NCI-H2171 (cell line): ENCODE measurements around the gene NDUFAF5.
"Not testable (repeated sequence)": the region's sequence is repeated elsewhere in the genome, so short reads cannot be mapped to it uniquely, and the experiment has no call there.

ENCODE experiments used
- DNase-seq: peaks from one replicate; lab custom pipeline; 2025; lab: John Stamatoyannopoulos, UW

The NDUFAF5 gene, protein sequence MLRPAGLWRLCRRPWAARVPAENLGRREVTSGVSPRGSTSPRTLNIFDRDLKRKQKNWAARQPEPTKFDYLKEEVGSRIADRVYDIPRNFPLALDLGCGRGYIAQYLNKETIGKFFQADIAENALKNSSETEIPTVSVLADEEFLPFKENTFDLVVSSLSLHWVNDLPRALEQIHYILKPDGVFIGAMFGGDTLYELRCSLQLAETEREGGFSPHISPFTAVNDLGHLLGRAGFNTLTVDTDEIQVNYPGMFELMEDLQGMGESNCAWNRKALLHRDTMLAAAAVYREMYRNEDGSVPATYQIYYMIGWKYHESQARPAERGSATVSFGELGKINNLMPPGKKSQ

DNA sequence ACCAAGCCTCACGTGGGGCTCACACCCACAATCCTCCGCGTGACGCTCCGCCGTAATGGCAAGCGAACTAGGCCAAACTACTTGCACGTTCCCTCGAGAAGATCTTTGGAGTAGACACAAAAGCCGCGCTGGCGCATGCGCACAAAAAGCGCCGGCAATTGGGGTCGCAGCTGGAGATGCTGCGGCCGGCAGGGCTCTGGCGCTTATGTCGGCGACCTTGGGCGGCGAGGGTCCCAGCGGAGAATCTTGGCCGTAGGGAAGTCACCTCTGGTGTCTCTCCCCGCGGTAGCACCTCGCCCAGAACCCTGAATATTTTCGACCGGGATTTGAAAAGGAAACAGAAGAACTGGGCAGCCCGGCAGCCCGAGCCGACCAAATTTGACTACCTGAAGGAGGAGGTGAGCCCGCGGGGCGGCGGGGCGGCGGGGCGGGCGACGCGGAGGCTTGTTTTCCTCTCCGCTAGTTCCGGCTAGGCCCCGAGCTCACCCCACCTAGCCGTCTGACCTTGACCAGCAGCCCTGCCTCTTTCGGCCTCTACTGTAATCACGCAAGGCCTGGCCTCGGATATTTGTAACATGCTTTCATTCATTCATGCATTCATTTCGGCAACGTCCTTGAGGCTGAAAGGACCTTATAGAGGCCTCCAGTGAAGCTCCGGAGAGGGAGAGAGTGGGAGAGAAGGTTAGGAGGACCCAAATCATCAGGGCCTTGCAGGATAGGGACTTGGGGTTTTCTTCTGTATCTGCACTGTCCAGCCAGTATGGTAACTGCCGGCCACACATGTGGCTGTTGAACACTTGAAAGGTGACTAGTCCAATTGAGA lies at the start of gene NDUFAF5, which contains the start of gene ESF1:
Gene NDUFAF5 (plus strand): TSS at position 136 of the 823 bp plus-strand sequence. CDS start 41 bp downstream, at position 177.
Gene ESF1 (minus strand): TSS at position 27 of the 823 bp plus-strand sequence. CDS start 1,779 bp downstream, outside the sequence.
- DNase-seq: peak; percentile 98

DNA sequence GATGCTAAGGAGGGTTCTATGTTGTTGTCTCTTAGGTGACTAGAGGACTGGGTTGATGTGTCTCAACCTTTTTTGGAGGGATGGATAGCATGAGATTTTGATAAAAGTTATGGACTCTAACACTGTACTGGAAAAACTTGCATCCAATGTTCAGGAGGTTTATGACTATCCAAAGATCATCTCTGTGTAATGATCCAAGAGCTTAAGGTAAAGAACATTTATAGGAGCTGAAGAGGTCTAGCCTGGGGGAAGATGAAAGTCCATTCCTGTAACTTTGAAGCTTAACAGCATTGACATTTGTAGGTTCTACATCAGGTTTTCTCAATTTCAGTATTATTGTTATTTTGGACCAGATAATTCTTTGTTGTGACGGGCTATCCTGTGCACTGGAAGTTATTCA lies 49.0 kb upstream of the NDUFAF5 start:
- no peak for DNase-seq

DNA sequence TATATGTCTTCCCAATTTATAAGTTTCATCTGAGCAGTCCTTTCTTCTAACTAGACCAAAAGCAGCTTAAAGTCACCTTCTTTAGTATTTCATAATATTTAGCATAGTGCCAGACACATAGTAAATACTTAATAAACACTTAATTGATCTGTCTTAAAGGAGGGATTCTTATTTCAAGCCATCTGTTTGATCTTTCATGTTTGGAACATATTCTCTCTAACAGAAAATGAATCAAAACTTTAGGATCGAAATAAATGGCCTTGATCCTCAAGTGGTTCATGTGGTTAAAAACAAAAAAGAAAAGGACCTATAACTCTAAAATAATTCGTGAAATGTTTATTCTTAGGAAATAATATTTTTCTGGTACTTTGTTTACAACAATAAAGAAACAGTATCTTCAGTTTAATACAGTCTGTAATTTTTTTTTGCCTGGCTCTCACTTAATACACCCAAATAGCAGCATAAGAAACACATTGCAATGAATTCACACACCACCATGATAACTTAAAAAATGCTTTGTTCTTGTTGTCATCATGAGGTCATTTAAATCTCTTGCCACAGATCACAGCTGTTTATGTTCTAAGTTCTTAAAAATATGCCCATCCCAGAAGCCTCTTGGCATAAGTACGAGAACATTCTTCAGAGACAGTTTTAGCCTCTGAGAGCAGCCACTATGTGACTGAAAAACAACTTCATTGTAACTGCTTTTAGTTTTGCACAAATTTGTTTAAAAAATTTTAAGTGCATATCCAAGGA lies 48.2 kb upstream of the NDUFAF5 start:
- DNase-seq: no peak

DNA sequence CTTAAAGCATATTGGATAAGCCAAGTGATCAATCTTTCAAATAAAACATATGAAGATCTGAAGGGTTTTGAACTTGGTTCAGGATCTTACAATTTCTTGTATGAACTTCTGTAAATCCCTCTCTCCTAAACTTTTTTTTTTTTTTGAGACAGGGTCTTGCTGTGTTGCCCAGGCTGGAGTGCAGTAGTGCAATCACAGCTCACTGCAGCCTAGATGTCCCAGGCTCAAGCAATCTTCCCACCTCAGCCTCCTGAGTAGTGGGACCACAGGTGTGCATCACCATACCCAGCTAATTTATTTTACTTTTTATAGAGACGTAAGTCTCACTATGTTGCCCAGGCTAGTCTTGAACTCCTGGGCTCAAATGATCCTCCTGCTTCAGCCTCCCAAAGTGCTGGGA lies 46.6 kb upstream of the NDUFAF5 start:
- not testable (repeated sequence) for DNase-seq

DNA sequence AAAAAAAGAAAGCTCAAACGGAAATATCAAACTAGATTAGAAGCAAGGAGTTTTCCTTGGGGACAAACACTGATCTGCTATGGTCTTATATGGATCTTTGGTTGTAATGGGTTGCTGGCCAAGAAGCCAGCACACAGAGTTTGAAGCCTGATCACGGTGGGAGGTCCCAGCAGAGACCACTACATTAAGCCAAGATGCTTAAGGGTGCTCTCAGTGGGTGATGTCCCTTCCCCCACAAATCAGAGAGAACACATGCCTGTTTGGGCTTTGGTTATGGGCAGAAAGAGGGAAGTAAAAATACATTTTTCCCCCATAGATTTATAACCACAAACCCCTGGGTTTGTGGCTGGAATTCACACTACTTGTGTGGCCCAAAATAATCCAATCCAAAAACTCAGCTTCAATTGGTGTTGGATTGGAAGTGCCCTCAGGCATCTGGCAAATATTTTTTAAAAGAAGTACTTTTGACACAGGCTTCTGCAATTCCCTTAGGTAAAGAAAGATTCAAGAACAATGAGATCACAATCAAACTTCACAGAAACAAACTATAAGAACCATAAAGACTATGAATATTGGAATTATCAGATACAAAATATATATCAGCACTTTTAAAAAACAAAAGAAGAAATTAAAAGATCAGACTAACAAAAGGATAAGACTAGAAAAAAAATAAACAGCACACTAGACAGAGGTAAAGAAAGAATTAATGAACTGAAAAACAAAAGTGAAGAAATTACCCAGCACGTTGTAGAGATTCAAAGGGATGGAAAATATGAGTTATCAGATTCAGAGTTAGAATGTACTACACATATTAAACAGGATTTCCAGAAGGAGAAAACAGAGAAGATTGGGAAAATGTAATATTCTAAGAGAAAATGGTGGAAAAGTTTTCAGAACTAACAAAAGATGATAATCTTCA lies 44.8 kb upstream of the NDUFAF5 start:
- DNase-seq: no peak

DNA sequence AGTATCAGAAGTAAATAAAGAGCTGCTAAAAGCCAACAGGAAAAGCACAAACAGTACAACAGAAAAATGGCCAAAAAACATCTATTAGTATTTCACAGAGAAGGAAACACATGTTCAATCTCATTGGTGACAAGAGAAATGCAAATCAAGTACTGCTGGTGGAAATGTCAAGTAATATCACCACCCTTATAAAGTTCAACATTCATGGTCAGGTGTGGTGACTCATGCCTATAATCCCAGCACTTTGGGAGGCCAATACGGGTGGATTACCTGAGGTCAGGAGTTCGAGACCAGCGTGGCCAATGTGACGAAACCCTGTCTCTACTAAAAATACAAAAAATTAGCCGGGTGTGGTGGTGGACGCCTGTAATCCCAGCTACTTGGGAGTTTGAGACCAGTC lies 42.9 kb upstream of the NDUFAF5 start:
- DNase-seq: no peak

DNA sequence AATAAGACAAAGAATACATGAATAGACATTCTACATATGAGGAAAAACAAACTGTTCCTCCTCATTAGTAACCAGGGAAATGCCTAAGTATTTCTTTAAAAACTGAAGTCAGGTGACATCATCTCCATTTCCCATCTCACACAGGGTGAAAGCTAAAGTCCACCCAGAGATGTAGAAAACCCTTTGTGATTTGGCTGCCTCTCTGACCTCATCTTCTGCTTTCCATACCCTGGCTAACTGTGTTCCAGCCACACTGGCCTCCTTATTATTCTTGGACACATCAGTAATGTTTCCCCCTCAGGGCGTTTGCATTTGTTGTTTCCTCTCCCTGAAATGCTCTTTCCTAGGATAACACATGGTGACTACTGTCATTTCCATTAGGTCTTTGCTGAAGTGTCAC lies 40.5 kb upstream of the NDUFAF5 start:
- no peak for DNase-seq

DNA sequence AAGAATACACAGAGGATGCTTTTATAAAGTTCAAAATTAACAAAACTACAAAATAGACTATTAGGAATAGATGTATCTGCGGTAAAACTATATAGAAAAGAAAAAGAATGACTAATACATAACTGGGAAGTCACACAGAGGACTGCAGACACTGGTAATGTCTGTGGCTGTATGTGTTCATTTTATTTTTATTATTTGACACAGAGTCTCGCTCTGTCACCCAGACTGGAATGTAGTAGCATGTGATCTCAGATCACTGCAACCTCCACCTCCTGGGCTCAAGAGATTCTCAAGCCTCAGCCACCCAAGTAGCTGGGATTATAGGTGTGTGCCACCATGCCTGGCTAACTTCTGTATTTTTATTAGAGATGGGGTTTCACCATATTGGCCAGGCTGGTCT lies 39.0 kb upstream of the NDUFAF5 start:
- DNase-seq: no peak

DNA sequence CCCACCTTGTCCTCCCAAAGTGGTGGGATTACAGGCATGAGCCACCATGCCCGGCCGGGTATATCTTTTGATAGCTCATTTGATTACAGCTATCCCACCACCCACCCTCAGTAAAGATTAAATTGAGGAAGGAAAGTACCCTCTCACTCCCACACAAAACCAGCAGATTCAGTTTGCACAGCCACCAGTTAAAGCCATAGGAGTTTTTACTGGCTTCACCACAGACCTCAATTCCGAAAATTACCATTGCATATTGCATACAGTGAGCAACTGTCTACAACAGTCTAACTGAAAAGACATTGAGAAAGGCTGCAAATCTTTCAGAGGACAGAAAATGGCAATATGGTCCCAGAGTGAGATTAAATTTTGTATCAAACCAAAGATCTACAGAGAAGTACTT lies 35.0 kb upstream of the NDUFAF5 start:
- DNase-seq: no peak

DNA sequence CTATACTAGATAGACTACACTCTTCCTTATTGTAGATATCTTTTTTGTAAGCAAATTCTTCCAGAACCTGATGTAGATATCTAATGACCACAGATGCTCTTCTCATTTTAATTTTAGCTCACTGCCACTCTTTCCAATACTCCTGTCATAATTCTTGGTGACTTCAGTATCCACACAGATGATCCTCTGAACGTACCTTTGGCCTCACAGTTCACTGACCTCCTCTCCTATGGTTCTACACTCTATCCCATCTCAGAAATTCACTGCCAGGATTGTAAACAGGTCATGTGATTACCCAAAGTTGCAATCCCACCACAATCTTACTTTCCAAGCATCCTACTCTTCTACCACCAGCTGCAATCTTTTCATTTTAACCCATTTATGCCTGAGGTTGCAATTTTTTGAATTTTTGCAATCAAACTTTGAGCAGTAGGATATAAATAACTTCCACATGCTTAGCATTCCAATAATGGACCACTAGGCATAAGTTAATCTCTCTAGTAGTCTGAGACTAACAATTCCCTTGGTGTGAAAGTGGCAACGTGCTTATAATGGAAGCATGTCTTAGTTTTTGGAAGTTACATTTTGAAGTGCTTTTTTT lies 31.3 kb upstream of the NDUFAF5 start:
- no peak for DNase-seq

DNA sequence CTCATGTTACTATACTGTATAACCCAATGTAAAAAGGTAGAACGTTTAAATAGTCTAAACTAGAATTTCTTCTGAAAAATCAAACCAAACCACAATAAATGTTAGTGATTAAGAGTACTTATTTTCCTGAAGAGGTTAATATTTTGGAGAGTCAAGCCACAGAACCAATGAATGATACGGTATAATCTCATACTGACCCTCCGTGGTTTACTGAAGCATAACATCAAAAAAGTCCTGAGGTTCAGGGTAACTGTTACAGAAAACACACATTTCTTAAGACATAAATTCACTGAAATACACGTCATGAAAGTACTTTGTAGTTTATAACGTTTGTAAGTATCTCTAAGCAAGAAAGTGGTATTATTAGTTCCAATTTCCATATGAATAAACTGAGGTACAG lies 29.0 kb upstream of the NDUFAF5 start:
- DNase-seq: no peak

DNA sequence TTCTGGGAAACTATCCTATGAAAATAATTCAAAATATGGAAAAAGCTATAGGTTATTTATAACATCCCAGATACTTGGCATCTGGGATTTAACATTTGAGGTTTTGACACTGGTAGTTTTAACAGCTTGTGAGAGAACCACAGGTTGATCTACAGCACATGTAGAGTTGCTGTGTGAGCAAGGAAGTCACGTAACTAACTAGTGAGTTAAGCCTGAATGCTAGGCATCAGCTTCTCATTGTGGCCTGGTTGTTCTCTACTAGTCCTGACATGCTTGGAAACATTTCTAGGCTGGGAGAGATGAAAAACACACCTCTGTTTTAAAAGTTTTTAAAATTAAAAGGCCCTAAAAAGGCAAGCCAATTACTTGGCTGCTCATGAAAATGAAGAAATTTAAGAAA lies 28.3 kb upstream of the NDUFAF5 start:
- no peak for DNase-seq

DNA sequence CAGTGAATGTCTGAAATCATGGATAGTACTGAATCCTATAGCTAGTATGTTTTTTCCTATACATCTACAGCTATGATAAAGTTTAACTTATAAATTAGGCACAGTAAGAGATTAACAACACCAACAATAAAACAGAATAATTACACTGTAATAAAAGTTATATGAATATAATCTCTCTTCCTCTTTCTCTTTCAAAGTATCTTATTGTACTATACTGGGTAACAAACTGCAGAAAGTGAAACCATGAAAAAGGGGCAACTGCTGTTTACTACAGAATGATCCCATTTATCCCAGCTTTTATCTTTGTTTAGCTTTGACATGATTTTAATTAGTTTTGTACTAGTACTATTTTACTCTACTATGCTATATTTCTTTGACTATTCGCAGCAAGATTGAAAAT lies 25.9 kb upstream of the NDUFAF5 start:
- DNase-seq: no peak

DNA sequence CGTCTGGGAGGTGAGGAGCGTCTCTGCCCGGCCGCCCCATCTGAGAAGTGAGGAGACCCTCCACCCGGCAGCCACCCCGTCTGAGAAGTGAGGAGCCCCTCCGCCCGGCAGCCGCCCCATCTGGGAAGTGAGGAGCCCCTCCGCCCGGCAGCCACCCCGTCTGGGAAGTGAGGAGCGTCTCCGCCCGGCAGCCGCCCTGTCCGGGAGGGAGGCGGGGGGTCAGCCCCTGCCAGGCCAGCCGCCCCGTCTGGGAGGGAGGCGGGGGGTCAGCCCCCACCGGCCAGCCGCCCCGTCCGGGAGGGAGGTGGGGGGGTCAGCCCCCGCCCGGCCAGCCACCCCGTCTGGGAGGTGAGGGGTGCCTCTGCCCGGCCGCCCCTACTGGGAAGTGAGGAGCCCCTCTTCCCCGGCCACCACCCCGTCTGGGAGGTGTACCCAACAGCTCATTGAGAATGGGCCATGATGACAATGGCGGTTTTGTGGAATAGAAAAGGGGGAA lies 24.3 kb upstream of the NDUFAF5 start:
- not testable (repeated sequence) for DNase-seq

DNA sequence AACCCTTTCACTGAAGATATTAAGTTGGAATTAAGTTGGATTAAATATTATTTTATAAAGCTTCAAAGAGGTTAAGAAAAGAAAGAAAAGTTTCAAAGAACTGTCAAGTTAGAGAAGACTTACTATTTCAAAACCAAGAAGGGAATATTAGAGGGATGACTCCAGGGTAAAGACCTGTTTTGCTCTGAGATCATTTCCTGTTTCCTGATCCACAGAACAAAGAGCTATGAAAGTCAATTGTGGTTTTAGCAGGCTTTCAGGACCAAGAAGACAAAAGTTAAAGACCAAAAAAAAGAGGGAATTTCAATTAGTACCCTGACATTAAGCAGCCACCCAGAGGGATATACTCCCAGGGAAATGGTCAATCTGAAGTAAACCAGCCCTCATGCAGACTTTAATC lies 19.5 kb upstream of the NDUFAF5 start:
- no peak for DNase-seq

DNA sequence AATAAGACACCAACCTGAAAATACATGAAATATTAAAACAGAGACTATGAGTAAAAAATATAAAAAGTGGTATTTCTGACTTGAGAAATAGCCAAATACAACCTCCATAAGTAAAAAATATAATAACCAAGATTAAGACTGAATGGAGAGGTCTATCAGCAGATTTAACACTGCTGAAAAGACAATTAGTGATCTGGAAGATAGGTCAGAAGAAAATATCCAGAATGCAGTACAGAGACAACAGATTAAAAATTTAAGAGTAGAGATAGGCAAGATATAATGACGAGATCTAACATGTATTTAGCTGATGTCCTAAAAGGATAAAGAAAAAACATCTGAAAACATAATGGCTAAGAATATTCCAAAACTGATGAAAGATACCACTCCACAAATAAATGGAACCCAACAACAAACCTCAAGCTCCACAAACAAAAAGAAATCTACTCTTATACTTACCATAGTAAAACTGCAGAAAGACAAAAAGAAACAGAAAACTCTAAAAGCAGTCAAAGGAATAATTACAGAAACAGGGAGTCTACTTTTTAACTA lies 18.9 kb upstream of the NDUFAF5 start:
- DNase-seq: no peak

DNA sequence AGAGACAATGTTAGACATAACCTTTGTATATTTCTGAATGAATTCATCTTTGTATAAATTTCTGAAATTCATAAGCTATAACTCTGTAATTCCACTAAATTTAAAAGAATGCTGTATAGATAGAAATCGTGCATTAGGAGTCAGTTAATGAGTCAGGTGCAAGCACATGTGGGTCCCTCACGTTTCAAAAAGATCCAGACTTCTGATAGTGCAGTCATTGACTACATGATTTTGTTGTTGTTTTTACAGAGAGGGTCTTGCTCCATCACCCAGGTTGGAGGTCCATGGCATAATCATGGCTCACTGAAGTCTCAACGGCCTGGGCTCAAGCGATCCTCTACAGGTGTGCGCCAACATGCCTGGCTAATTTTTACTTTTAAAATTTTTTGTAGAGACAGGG lies 14.7 kb upstream of the NDUFAF5 start:
- no peak for DNase-seq

DNA sequence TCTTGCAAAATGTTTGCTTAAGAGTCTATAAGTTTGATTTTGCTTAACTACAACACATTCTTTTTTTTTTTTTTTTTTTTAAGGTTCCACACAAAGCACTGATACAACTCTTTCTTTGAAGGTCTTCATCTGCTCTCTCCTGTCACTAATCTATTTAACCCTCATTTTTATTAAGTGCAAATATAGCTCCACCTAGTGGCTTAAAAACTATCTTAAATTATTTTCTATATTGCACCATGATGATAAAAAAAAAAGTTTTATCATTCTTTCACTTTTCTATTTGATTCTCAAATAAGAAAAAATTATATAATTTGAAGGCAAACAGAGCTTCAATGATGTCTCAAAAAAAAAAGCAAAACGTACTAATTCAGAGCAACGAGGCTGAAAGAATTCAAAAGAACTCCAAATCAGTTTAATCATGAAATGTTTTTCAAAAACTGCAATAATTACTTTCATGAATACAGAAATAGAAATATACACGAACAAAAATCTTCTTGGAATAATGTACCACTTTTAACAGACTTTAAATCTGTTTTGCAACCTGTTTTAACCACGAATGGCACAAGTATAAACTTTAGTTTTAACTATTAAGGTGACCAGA lies 12.9 kb upstream of the NDUFAF5 start:
- peak; percentile 29 for DNase-seq

DNA sequence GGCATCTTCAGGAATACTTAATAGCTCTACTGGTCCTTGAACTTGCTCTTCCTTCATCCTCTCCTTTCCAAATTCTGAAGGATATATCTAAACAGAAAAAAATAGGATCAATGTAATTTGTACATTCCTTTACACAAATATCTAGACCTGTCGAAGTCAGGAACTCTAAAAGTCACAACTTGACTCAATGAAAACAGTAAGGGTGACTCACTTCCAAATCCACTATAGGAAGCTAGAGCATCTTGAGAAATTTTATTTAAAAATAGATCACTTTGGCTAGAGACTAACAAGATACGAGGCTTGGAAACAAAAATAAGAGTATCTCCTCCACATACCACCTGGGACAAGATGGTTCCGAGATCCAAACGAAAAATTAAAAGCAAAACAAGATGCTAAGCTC lies 12.3 kb upstream of the NDUFAF5 start:
- DNase-seq: no peak

DNA sequence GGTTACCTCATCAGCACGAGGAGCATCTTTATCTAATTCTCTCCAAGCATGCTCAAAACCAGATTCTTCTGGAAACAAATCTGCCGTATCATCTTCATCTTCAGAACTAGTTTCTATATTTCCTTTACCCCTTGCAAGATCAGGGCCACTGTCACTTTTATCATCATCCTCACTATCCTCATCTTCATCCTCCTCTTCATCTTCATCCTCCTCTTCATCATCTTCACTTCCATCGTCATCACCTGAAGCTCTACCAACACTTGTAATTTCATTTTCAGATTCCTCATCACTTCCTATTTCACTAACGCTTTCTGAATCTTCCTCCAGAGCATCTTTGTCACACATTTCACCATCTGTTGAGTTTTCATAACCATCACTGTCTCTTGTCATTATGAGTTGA lies 9.0 kb upstream of the NDUFAF5 start:
- DNase-seq: no peak
